SK-N-DZ (cell line): ENCODE data around the gene LOXL1.

Source experiments
- DNase-seq: peaks from one replicate; pipeline ENCODE4 v3.0.0-alpha.2; 2015; ENCODE audit warnings: low spot score

The LOXL1 gene

GRCh38 chr15:73899197-73900094 is 26.8 kb upstream of the LOXL1 start:
- no peak for DNase-seq

GRCh38 chr15:73900095-73900712 is 26.1 kb upstream of the LOXL1 start:
- no peak for DNase-seq

- no peak for DNase-seq
These were observed 25.0 kb upstream of the LOXL1 start for GRCh38 chr15:73901126-73901810.

- no peak for DNase-seq
These were observed 23.9 kb upstream of the LOXL1 start for GRCh38 chr15:73902121-73903020.

GRCh38 chr15:73904026-73904815 is 22.0 kb upstream of the LOXL1 start:
- DNase-seq: no peak

- DNase-seq: no peak
These were observed 20.9 kb upstream of the LOXL1 start for GRCh38 chr15:73905225-73905827.

GRCh38 chr15:73906346-73907034 is 19.8 kb upstream of the LOXL1 start:
- DNase-seq: no peak

- DNase-seq: no peak
These were observed 19.2 kb upstream of the LOXL1 start for GRCh38 chr15:73907035-73907408.

- peak; percentile 79 for DNase-seq
These were observed 18.0 kb upstream of the LOXL1 start for GRCh38 chr15:73908030-73908821.

- no peak for DNase-seq
These were observed 17.5 kb upstream of the LOXL1 start for GRCh38 chr15:73908822-73909122.

- DNase-seq: no peak
These were observed 16.6 kb upstream of the LOXL1 start for GRCh38 chr15:73909651-73910050.

GRCh38 chr15:73910522-73911303 is 15.5 kb upstream of the LOXL1 start:
- DNase-seq: no peak

- no peak for DNase-seq
These were observed 14.1 kb upstream of the LOXL1 start for GRCh38 chr15:73912030-73912596.

GRCh38 chr15:73914145-73914544 is 12.1 kb upstream of the LOXL1 start:
- no peak for DNase-seq

- no peak for DNase-seq
These were observed 11.2 kb upstream of the LOXL1 start for GRCh38 chr15:73915082-73915481.

- no peak for DNase-seq
These were observed 7.5 kb upstream of the LOXL1 start for GRCh38 chr15:73918784-73919183.

GRCh38 chr15:73919706-73920105 is 6.6 kb upstream of the LOXL1 start:
- DNase-seq: no peak
